Activated T-cell treated with anti-CD3 and anti-CD28 coated beads, Interleukin-2, amount 50 U/mL, for 4 hours (primary cell): ENCODE measurements around the gene AOPEP. TPM values are rescaled to one million over a fixed set of nuclear protein-coding genes. Genes with fewer than 3 reads are reported as not detected.
"Not testable (repeated sequence)": the region's sequence is repeated elsewhere in the genome, so short reads cannot be mapped to it uniquely, and the experiment has no call there.

Experiments used
- ATAC-seq, 2 donors: fragments of 200-7000 bp; cut with Tn5 transposase; one replicate each; pipeline ENCODE4 v1.10.0; 2021
- DNase-seq: peaks from one replicate; pipeline ENCODE4 v3.0.0-alpha.2; 2020
- H3K27me3 Mint-ChIP-seq: one replicate; pipeline ENCODE4 v1.8.0; 2021; ENCODE audit warnings: low read depth, mixed read lengths
- H3K36me3 Mint-ChIP-seq: one replicate; pipeline ENCODE4 v1.8.0; 2022; ENCODE audit warnings: mixed read lengths; ENCODE audit not compliant: insufficient read depth
- H3K4me1 Mint-ChIP-seq: one replicate; pipeline ENCODE4 v1.8.0; 2021; ENCODE audit warnings: low read depth, mixed read lengths
- H3K4me3 Mint-ChIP-seq: one replicate; pipeline ENCODE4 v1.8.0; 2021; ENCODE audit warnings: mild to moderate bottlenecking, moderate library complexity, mixed read lengths
- H3K9me3 Mint-ChIP-seq: one replicate; pipeline ENCODE4 v1.8.0; 2021; ENCODE audit warnings: mixed read lengths
- total RNA-seq, 3 donors: library from RNA; stranded (reverse); gene quantifications; one replicate each; pipeline ENCODE4 v1.2.1, GENCODE V29; 2021

AOPEP gene
- total RNA-seq, 3 donors from 2014 or later = 7.1 to 7.9 (median 7.4) TPM

DNA sequence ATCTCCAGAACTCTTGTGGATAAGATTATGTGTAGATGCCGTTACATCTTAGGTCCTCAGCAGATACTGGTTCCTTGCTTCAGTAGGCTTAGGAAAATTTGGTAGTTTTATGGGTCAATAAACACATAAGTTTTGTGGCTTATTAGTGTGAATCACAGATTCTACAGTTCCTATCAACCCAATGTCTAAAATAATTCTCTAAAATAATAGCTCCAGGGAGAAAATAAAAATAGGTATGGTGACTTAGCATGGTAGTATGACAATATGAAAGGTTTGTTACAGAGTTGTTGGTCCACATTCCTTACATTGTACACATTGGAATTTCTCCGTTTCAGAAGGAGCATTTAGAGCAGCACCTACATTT lies 91.7 kb downstream of the AOPEP start:
- Mint-ChIP-seq H3K27me3 (no peaks in the 10 kb centered on the region), H3K4me3 (no peak overlapping the region), H3K36me3 (peaks cover 13% of the 10 kb centered on the region), H3K9me3 (no peaks in the 10 kb centered on the region), H3K4me1 (no peaks in the 10 kb centered on the region)
- ATAC-seq (no peak), DNase-seq (no peak)

DNA sequence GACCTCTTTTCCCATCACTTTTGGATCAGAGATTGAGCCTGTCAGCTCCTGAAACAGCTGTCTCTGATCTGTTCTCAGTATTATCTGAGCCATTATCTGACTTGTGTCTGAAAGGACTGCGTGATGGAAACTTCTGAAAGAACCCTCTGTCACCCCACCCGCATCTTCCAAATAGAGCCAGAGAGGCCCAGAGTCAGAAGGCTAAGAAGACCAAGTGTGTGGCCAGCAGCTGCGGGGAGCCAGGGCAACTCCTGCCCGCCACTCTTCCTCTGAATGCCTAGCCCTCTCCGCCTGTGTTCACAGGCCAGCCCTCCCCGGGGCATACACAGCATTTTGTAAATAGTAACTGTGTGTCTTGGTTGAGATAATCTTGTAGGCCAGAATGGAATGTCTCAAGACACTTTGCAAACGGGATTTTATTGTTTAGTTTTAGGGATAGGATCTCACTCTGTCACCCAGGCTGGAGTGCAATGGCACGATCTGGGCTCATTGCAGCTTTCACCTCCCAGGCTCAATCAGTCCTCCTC lies 92.7 kb downstream of the AOPEP start:
- no peak for DNase-seq
- H3K9me3 Mint-ChIP-seq = no peaks in the 10 kb centered on the region
- peaks cover 18% of the 10 kb centered on the region for H3K36me3 Mint-ChIP-seq
- H3K4me3 Mint-ChIP-seq = no peak overlapping the region
- no peak for ATAC-seq
- no peaks in the 10 kb centered on the region for H3K27me3 Mint-ChIP-seq
- H3K4me1 Mint-ChIP-seq = peaks cover 1% of the 10 kb centered on the region

DNA sequence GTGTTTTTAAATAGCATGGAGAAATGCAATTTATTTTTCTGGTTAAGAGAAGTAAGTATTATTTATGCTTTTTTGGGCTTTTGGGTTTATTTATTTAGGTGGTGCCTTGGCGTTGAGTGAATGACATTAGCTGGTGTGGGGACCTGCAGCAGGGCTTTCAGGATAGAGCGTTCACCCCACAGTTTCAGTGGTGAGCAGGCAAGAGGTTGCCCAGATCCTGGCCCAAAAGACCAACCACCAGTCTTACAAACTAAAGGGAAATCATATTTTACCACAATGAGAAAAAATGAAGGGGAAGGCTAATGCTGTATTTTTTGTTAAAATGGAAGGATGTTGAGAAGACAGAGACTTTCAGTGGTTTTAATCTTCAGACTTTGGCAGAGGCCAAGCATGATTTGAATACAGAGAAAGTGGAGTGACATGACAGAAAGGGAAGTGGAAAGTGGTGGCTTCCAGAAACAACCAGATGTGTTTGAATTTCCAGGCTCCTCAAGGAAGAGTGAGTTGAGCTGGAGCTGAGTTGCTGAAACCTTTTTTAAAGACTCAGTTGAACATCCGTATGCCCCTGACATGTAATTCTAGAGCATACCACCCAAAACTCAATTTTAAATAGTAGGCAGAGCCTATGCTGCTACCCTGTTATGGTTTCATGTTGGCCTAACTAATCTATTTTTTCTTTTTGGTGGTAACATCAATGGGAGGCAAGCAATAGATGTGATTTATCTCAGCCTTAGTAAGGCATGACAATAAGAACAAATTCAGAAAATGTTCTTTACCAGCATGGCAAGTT lies 94.8 kb downstream of the AOPEP start:
- Mint-ChIP-seq H3K36me3 (peaks cover 22% of the 10 kb centered on the region), H3K9me3 (no peaks in the 10 kb centered on the region), H3K4me1 (peaks cover 3% of the 10 kb centered on the region), H3K27me3 (no peaks in the 10 kb centered on the region), H3K4me3 (no peak overlapping the region)
- ATAC-seq (no peak), DNase-seq (no peak)

DNA sequence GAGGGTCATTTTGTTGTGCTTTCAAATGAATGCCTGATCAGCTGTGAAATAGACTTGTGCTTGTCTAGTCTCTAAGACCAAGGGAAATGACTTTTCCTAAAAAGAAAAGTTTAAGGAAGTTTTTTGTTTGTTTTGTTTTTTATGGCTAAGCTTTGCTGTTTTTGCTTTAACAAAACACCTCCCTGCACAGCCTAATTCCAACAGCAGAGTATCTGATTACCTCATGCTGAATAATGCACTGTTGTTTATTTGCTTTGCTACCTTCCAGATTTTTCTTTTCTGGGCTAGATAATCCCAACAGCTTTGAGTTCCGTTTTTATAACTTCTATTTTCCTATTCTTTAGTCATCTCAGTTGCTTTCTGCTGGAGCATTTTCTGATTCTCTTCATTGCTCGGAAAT lies 95.8 kb downstream of the AOPEP start:
- DNase-seq = no peak
- H3K9me3 Mint-ChIP-seq = no peaks in the 10 kb centered on the region
- peaks cover 3% of the 10 kb centered on the region for H3K4me1 Mint-ChIP-seq

DNA sequence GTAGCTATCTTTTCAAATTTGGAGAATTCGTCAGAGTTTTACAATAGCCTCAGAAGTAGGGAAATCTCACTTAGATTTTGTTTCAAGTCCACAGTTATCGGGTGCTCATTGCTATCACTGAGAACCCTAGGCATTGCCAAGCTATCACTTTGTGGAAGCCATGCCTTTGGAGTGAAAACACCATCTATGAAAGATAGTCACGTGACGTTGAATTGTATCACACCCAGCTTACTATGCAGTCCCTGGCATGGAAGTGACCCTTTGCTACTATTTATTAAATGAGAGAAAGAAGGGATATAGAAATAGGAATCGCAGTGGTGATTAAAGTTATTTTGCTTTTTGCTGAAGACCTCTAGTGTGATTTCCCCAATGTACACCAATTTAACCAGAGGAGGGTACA lies 97.2 kb downstream of the AOPEP start:
- no peaks in the 10 kb centered on the region for H3K27me3 Mint-ChIP-seq
- ATAC-seq (no peak), DNase-seq (no peak)
- no peaks in the 10 kb centered on the region for H3K9me3 Mint-ChIP-seq
- no peak overlapping the region for H3K4me3 Mint-ChIP-seq
- peaks cover 3% of the 10 kb centered on the region for H3K4me1 Mint-ChIP-seq
- H3K36me3 Mint-ChIP-seq = peaks cover 32% of the 10 kb centered on the region

More for the DNA sequence above, 95.8 kb downstream of the AOPEP start:
- ATAC-seq = no peak
- peaks cover 26% of the 10 kb centered on the region for H3K36me3 Mint-ChIP-seq
- H3K4me3 Mint-ChIP-seq = no peak overlapping the region
- H3K27me3 Mint-ChIP-seq = no peaks in the 10 kb centered on the region

DNA sequence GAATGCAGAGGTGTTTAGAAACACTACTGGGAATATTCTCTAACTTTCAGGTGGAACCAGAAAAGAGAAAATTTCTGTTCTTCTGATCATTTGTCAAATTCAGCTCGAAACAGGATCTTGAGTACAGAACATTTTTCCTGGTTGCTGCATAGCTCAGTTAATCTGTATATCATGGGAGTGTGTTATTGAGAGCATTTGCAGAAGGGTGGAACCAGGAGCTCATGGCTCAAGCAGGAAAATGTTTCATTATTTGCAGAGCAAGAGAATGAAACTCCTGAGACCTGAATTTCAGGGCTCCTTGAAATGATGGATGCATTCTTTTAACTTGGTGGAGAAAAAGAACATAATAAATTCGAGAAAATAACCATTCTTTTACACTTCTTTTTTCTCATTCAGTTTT lies 97.9 kb downstream of the AOPEP start:
- ATAC-seq = no peak
- peaks cover 3% of the 10 kb centered on the region for H3K4me1 Mint-ChIP-seq
- H3K36me3 Mint-ChIP-seq = peaks cover 26% of the 10 kb centered on the region
- H3K27me3 Mint-ChIP-seq = no peaks in the 10 kb centered on the region
- H3K9me3 Mint-ChIP-seq = no peaks in the 10 kb centered on the region
- no peak for DNase-seq
- no peak overlapping the region for H3K4me3 Mint-ChIP-seq

DNA sequence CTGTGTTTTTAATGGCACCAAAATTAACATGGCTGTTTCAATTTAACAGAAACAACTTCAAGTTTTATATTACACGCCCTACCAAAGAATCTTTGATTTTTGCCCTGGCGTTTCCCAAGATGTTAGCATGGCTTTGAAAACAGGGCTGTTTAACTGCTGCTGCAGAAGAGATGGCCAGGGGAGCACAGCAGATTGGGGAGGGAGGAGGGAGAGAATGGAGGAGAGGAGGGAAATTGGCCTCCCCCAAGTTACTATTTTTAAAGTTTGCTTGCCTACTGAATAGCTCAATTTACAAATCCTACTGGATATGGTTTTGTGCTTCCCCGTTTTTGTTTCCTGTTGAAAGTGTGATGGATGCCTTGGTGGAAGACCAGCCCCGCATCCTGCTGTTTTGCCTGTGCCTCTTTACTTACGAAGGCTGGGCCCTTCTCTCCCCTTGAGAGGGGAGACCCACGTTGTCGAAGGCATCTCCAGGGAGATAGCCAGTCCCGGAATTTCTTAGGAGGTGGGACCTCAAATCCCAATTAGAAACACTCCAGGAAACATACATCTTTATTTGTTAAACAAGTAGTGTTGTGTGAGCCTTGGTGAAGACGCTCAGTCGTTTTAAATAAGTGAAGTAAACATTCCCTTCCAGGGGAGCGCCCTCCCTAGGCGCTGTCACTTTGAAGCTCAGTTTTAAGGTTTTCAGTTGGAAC lies 98.6 kb downstream of the AOPEP start:
- peaks cover 27% of the 10 kb centered on the region for H3K36me3 Mint-ChIP-seq
- ATAC-seq (no peak), DNase-seq (no peak)
- H3K27me3 Mint-ChIP-seq = no peaks in the 10 kb centered on the region
- H3K4me3 Mint-ChIP-seq = no peak overlapping the region
- no peaks in the 10 kb centered on the region for H3K9me3 Mint-ChIP-seq
- H3K4me1 Mint-ChIP-seq = peaks cover 3% of the 10 kb centered on the region

DNA sequence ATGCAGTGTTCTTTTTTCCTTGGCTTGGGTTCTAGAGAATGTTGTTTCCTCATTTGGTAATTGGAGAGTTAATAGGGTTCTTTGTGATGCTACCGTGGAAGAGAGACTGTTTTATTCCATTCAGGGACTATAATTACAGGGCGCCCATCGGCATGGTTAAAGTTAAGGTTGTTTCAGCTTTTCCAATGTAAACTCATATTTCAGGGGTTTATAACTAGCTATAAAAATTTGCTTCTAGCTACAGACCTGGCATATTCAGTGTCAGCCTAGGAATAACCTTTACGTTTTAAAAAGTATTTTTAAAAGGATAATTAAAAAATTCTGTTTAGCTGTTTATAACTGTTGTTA lies 99.1 kb downstream of the AOPEP start:
- DNase-seq = no peak
- Mint-ChIP-seq H3K27me3 (no peaks in the 10 kb centered on the region), H3K9me3 (no peaks in the 10 kb centered on the region), H3K4me3 (no peak overlapping the region), H3K36me3 (peaks cover 27% of the 10 kb centered on the region), H3K4me1 (peaks cover 3% of the 10 kb centered on the region)
- ATAC-seq = no peak

DNA sequence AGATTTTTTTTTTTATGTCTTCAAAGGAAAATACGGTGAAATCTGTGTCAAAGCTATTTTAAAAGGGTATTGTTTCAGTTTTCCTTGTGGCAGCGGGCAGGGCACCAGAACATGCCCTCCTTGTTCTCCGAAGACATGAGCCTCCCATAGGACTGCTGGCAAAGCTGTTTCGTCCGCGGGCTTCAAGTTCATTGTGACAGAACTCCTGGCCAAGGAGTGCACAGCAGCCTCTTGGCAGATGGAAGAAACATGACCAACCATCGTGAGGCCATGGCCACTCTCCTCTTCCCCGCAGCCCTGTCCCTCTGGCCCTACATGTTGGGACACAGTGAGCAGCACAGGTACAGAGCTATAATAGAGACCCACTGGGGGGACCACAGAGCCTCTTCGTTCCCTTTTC lies 99.5 kb downstream of the AOPEP start:
- H3K27me3 Mint-ChIP-seq = no peaks in the 10 kb centered on the region
- peaks cover 3% of the 10 kb centered on the region for H3K4me1 Mint-ChIP-seq
- DNase-seq (no peak), ATAC-seq (no peak)
- no peak overlapping the region for H3K4me3 Mint-ChIP-seq
- peaks cover 29% of the 10 kb centered on the region for H3K36me3 Mint-ChIP-seq
- H3K9me3 Mint-ChIP-seq = no peaks in the 10 kb centered on the region

DNA sequence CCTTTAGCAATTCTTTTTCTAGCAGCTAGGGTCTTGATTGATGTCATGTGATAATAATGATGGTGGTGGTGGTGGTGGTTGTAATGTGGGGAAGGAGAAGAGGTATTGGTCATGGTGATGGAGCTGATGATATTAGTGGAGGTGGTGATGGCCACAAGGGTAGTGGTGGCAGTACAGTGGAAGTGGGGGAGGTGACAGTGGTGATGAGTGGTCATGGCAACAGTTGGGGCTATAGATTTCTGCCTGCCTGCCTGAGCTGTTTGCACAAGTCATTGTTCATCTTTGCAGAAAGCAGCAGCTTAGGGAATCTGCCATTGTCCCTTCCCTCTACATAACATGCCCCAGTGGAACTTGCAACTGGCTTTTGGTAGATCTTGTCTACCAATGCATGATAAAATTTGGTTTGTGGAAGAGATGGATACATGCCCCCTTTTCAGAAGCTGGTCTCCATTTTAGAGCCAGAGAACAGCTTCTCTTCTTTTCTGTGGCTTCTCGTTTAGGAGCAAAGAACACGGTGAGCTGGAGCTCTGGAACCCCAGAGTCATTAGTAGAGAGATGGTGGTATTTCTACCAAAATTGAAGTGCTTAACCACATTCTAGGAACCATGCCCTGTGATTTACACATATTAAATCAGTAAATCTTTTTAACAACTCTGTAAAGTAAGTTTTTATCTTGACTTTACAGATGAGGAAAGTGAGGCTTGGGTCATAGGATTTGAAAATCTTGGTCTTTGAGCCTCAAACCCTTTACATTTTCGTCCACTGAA lies 100.3 kb downstream of the AOPEP start:
- no peak overlapping the region for H3K4me3 Mint-ChIP-seq
- H3K9me3 Mint-ChIP-seq = no peaks in the 10 kb centered on the region
- H3K36me3 Mint-ChIP-seq = peaks cover 29% of the 10 kb centered on the region
- H3K27me3 Mint-ChIP-seq = no peaks in the 10 kb centered on the region
- DNase-seq (no peak), ATAC-seq (no peak)
- H3K4me1 Mint-ChIP-seq = peaks cover 3% of the 10 kb centered on the region

DNA sequence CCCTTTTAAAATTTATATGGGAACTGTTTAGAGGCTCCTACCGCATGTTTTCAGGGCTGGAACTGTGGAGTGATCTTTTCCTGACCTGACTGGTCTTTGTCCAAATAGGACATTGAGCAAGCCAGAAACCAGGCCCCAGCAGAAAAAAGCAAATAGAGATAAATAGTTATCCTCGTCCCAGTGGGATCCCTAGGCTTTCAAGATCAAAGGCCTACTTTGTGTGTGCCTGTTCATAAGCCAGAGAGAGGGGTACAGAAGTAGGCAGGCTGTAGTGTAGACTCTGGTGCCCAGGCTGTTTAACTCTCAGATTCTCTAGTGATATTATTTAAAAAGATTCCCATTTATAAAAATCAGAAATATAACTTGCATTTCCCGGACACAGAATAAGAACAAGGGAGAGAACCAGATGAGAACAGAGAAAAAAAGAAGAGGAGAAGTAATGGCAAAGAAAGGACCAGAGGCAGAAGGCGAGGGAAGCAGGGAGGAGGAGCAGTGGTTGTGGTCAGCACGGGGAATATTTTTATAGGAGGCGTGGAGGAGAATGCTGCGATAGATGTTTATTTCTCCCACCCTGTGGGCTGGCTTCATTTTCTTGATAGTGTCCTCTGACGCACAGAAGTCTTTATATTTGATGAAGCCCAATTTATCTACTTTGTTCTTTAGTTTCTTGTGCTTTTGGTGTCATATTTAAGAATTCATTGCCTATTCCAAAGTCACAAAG lies 101.2 kb downstream of the AOPEP start:
- ATAC-seq = no peak
- Mint-ChIP-seq H3K4me1 (peaks cover 3% of the 10 kb centered on the region), H3K36me3 (peaks cover 29% of the 10 kb centered on the region), H3K4me3 (no peak overlapping the region), H3K9me3 (no peaks in the 10 kb centered on the region), H3K27me3 (no peaks in the 10 kb centered on the region)
- no peak for DNase-seq

DNA sequence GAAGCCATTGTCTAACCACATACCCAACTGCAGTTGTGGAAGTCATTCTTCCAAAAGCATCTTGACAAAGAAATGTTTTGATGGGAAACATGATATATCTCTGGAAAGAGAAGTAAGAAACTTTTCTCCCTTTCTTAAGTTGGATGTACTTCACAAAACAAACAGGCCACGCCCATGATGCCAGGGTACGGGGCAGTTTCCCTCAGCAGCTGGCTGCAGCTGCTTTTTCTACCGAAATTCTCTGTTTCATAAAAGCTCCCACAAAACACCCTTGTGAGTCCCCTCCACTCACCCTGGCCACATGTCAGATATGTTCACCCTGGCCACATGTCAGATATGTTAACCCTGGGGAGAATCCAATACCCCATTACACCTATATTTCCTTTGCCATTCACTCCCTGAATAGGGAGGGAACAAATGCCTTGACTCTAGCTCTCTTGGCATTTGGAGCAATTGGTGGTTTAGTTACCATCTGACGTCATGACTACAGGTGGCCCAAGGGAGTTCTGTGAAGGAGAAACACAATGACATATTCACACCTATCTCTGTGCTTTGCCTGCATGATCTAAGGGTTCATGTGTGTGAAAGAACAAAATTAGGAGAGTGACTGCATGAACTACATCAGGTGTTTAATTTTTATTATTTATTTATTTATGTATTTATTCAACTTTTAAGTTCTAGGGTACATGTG lies 103.0 kb downstream of the AOPEP start:
- DNase-seq (no peak), ATAC-seq (no peak)
- no peaks in the 10 kb centered on the region for H3K27me3 Mint-ChIP-seq
- H3K9me3 Mint-ChIP-seq = no peaks in the 10 kb centered on the region
- no peaks in the 10 kb centered on the region for H3K4me1 Mint-ChIP-seq
- peaks cover 21% of the 10 kb centered on the region for H3K36me3 Mint-ChIP-seq
- no peak overlapping the region for H3K4me3 Mint-ChIP-seq

DNA sequence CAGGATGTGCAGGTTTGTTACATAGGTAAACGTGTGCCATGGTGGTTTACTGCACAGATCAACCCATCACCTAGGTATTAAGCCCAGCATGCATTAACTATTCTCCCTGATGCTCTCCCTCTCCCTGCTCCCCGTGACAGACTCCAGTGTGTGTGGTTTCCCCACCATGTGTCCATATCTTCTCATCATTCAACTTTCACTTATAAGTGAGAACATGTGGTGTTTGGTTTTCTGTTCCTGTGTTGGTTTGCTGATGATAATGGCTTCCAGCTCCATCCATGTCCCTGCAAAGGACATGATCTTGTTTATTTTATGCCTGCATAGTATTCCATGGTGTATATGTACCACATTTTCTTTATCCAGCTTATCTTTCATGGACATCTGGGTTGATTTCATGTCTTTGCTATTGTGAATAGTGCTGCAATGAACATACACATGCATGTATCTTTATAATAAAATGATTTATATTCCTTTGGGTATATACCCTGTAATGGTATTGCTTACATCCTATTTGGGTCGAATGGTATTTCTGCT lies 103.6 kb downstream of the AOPEP start:
- H3K27me3 Mint-ChIP-seq, H3K9me3 Mint-ChIP-seq, DNase-seq, H3K4me3 Mint-ChIP-seq, H3K4me1 Mint-ChIP-seq, ATAC-seq: not testable (repeated sequence)
- H3K36me3 Mint-ChIP-seq = peaks cover 21% of the 10 kb centered on the region
